Endothelial cell of umbilical vein (primary cell): ENCODE results near the gene SHPK. TPM values are rescaled to one million over a fixed set of nuclear protein-coding genes. Genes with fewer than 3 reads are reported as not detected.

Experiments
- BruUV-seq: library from RNA; stranded (reverse); fragments of 400-500 nt; replicated peaks from 2 replicates; lab custom pipeline; 2021; lab: Mats Ljungman, UMichigan
- CTCF ChIA-PET: fragments of 300-600, 350-600 bp; sonication (Branson Sonifier 250); formaldehyde crosslinking; loops from one replicate; lab custom pipeline; 2021; ENCODE audit warnings: antibody characterized with exemption, inconsistent platforms; lab: Charles Lee
- POLR2A ChIA-PET: fragments of 300-600, 350-600 bp; sonication (Branson Sonifier 250); formaldehyde crosslinking; loops from one replicate; lab custom pipeline; 2021; ENCODE audit warnings: antibody characterized with exemption, inconsistent platforms; lab: Charles Lee
- DNase-seq: peaks from one replicate; pipeline ENCODE4 v3.0.0-alpha.2; 2011; ENCODE audit warnings: low read depth, low spot score
- FAIRE-seq: peaks from 2 replicates; lab custom pipeline; 2011; peaks lifted over from hg19 to GRCh38; lab: Jason Lieb, UNC
- H2AFZ ChIP-seq: 2 replicates; pipeline ENCODE4 v1.6.0; 2012; ENCODE audit warnings: low read depth, low read length, control low read depth, inconsistent platforms
- H3K27ac ChIP-seq: 2 replicates; pipeline ENCODE4 v1.5.1; 2011; ENCODE audit warnings: low read depth, mild to moderate bottlenecking, control low read depth, low read length, moderate library complexity; ENCODE audit not compliant: insufficient read depth
- H3K27me3 ChIP-seq, 2 experiments: 2 replicates each; pipeline versions ENCODE4 v1.6.0 to v1.6.1; 2011; ENCODE audit warnings: low read length in 2 of 2, mixed read lengths in 1 of 2; ENCODE audit not compliant: control insufficient read depth in 2 of 2, insufficient read depth in 2 of 2
- H3K36me3 ChIP-seq, 2 experiments: 2 replicates in 1 of 2; 3 replicates in 1 of 2; pipeline ENCODE4 v1.5.1; 2011; ENCODE audit warnings: low read length in 2 of 2, mild to moderate bottlenecking in 1 of 2, moderate library complexity in 1 of 2; ENCODE audit not compliant: control insufficient read depth in 2 of 2, insufficient read depth in 2 of 2; ENCODE audit errors: extremely low read depth in 1 of 2
- H3K4me1 ChIP-seq: 3 replicates; pipeline ENCODE4 v1.5.1; 2011; ENCODE audit warnings: mild to moderate bottlenecking, low read length; ENCODE audit not compliant: control insufficient read depth, insufficient read depth; ENCODE audit errors: extremely low read depth
- H3K4me2 ChIP-seq: 2 replicates; pipeline ENCODE4 v1.6.1; 2011; ENCODE audit warnings: low read length, control low read depth, mixed read lengths; ENCODE audit not compliant: insufficient read depth
- H3K4me3 ChIP-seq, 3 experiments: fragments of 200-600 bp in 1 of 3; sonication (generic), shearing (Covaris generic) in 1 of 3; replicated peaks in 1 of 3; 2 replicates each; pipeline ENCODE4 v1.5.1; 2011 to 2016; ENCODE audit warnings: control low read depth in 3 of 3, low read length in 3 of 3, mild to moderate bottlenecking in 2 of 3, inconsistent platforms in 1 of 3, low read depth in 1 of 3, moderate library complexity in 1 of 3; ENCODE audit not compliant: insufficient read depth in 1 of 3
- H3K79me2 ChIP-seq: 2 replicates; pipeline ENCODE4 v1.6.0; 2012; ENCODE audit warnings: low read length, inconsistent platforms; ENCODE audit not compliant: control insufficient read depth, insufficient read depth
- H3K9ac ChIP-seq: replicated peaks from 2 replicates; pipeline ENCODE3; 2011; ENCODE audit warnings: low read length, control low read depth; ENCODE audit not compliant: insufficient read depth; ENCODE audit errors: extremely low read depth
- H3K9me1 ChIP-seq: replicated peaks from 3 replicates; pipeline ENCODE4 v1.6.0; 2011; ENCODE audit warnings: mild to moderate bottlenecking, low read length; ENCODE audit not compliant: control insufficient read depth, insufficient read depth; ENCODE audit errors: extremely low read depth
- H3K9me3 ChIP-seq: replicated peaks from 2 replicates; pipeline ENCODE4 v1.5.1; 2012; ENCODE audit warnings: low read length, inconsistent platforms; ENCODE audit not compliant: control insufficient read depth, insufficient read depth
- H4K20me1 ChIP-seq: replicated peaks from 2 replicates; pipeline ENCODE3; 2011; ENCODE audit warnings: mild to moderate bottlenecking, low read length; ENCODE audit not compliant: control insufficient read depth, insufficient read depth; ENCODE audit errors: extremely low read depth
- CTCF ChIP-seq, 2 donors: IDR thresholded peaks; 1 replicate in 1 of 2; 2 replicates in 1 of 2; pipeline ENCODE4 v1.5.1; 2011; ENCODE audit warnings: low read length in 2 of 2, mild to moderate bottlenecking in 2 of 2, moderate library complexity in 2 of 2, control low read depth in 1 of 2, inconsistent platforms in 1 of 2, low read depth in 1 of 2; ENCODE audit not compliant: insufficient read depth in 1 of 2; ENCODE audit errors: extremely low read depth in 1 of 2
- EZH2 ChIP-seq: IDR thresholded peaks from 2 replicates; pipeline ENCODE4 v1.6.1; 2012; ENCODE audit warnings: borderline replicate concordance, low read depth, mild to moderate bottlenecking, moderate library complexity, low read length, inconsistent platforms; ENCODE audit not compliant: severe bottlenecking
- FOS ChIP-seq: IDR thresholded peaks from 2 replicates; pipeline ENCODE4 v1.6.1; 2011; ENCODE audit warnings: mild to moderate bottlenecking, low read length, moderate library complexity, borderline replicate concordance; ENCODE audit not compliant: insufficient read depth
- GATA2 ChIP-seq: IDR thresholded peaks from 2 replicates; pipeline ENCODE4 v1.7.0; 2011; ENCODE audit warnings: low read depth, mild to moderate bottlenecking, moderate library complexity, mixed read lengths, low read length; ENCODE audit not compliant: insufficient read length, insufficient read depth
- JUN ChIP-seq: IDR thresholded peaks from 2 replicates; pipeline ENCODE4 v1.6.1; 2011; ENCODE audit warnings: borderline replicate concordance, low read depth; ENCODE audit not compliant: insufficient read length, insufficient read depth
- MAX ChIP-seq: IDR thresholded peaks from 2 replicates; pipeline ENCODE4 v1.6.1; 2011; ENCODE audit not compliant: insufficient read depth, insufficient read length
- MYC ChIP-seq: IDR thresholded peaks from one replicate; pipeline ENCODE4 v1.6.1; 2011; ENCODE audit warnings: mild to moderate bottlenecking, low read depth, low read length
- POLR2A ChIP-seq: IDR thresholded peaks from 2 replicates; pipeline ENCODE4 v1.6.1; 2012; ENCODE audit warnings: low read depth, mild to moderate bottlenecking, control low read depth, low read length
- POLR2AphosphoS5 ChIP-seq: IDR thresholded peaks from 2 replicates; pipeline ENCODE4 v1.6.1; 2012; ENCODE audit warnings: low read depth, mild to moderate bottlenecking, control low read depth, low read length, moderate library complexity; ENCODE audit not compliant: insufficient read depth
- dilution Hi-C: fragments of 300-500 bp; cut with MboI; formaldehyde crosslinking; loops from one replicate; pipeline ENCODE4 v1.15.0; 2019; ENCODE audit warnings: low sequenced_read_pairs; ENCODE audit not compliant: extremely low pct_ligation_motif_present
- intact Hi-C: fragments of 100-400 bp; cut with micrococcal nuclease; formaldehyde crosslinking; loops from one replicate; pipeline ENCODE4 v1.10.0; 2022
- polyA plus RNA-seq, 4 experiments: library from polyadenylated mRNA; depleted of rRNA in 3 of 4; stranded (reverse) in 3 of 4; unstranded in 1 of 4; fragments of >200 nt; gene quantifications; 2 replicates each; pipeline versions ENCODE4 v1.2.1 to v1.2.3, GENCODE V29; 2011 to 2012; ENCODE audit warnings: missing spikeins in 1 of 4
- total RNA-seq: library from RNA; stranded (reverse); gene quantifications from 2 replicates; pipeline ENCODE4 v1.2.3, GENCODE V29; 2021

SHPK gene
- total and polyA plus RNA-seq, 2 donors (not counting 3 experiments of a cell fraction or from before 2014, with no cell fraction given), result 15.4 to 15.9 TPM

- H3K9me3 ChIP-seq, result no peaks in the 10 kb centered on the region
- H3K9me1 ChIP-seq, result no peaks in the 10 kb centered on the region
- H3K27ac ChIP-seq, result peak overlapping the region; percentile 79
- POLR2A ChIA-PET, result no interaction called here
- H3K4me2 ChIP-seq, result peak overlapping the region; percentile 94
- DNase-seq (no peak), FAIRE-seq (no peak)
- peaks cover 45% of the 10 kb centered on the region for H3K79me2 ChIP-seq
- H2AFZ ChIP-seq, result no peak overlapping the region
- intact Hi-C loops, result loop anchor here (2.0 to 5.0 kb wide), 2 partner anchors 53 to 67 kb away; partner anchors contain the start of gene HASPIN
- CTCF ChIA-PET, result no interaction called here
- no peaks in the 10 kb centered on the region for H3K27me3 ChIP-seq
- peaks cover 5% of the 10 kb centered on the region in 2 experiments for H3K36me3 ChIP-seq
- no TSS peak for BruUV-seq
- peak overlapping the region; percentile 75 to 90 (median 86) for H3K4me3 ChIP-seq
- peaks cover 24% of the 10 kb centered on the region for H3K4me1 ChIP-seq
- dilution Hi-C loops, result no loop called here
- H3K9ac ChIP-seq, result peak overlapping the region; percentile 99
- peaks cover 3% of the 10 kb centered on the region for H4K20me1 ChIP-seq
- TF ChIP-seq POLR2AphosphoS5, result no peak
- no peak for TF ChIP-seq POLR2A
- TF ChIP-seq FOS, result no peak
- TF ChIP-seq MYC, result no peak
- TF ChIP-seq CTCF (IDR thresholded peaks at IDR 0.05; ENCODE audit: extremely low read depth in 1 of 2, insufficient read depth in 1 of 2, low read depth in 1 of 2, low read length in 2 of 2), result no peak
- no peak for TF ChIP-seq EZH2
- no peak for TF ChIP-seq GATA2
- TF ChIP-seq MAX, result no peak
- TF ChIP-seq JUN, result no peak
Observed at GRCh38 chr17:3669548-3669947, 33.5 kb upstream of the SHPK start.
